Measurements from ENCODE around the gene AUTS2. TPM values are rescaled to one million over a fixed set of nuclear protein-coding genes. Genes with fewer than 3 reads are reported as not detected.
A peak's percentile ranks its signal among the peaks of the same experiment; 100 is the strongest.

The AUTS2 gene
- total RNA-seq, 1 donor from 2014 or later = 40.0 TPM

GRCh38 chr7:70696201-70696754, 1098.0 kb downstream of the AUTS2 start:
- DNase-seq = peak; percentile 54

GRCh38 chr7:70698219-70698832, 1100.1 kb downstream of the AUTS2 start:
- DNase-seq = peak; percentile 86

- no peak for DNase-seq
These were observed 1101.0 kb downstream of the AUTS2 start for GRCh38 chr7:70699271-70699670.

GRCh38 chr7:70700055-70700940, 1102.0 kb downstream of the AUTS2 start:
- DNase-seq = no peak

GRCh38 chr7:70700941-70701425, 1102.7 kb downstream of the AUTS2 start:
- no peak for DNase-seq

- no peak for DNase-seq
These were observed 1103.2 kb downstream of the AUTS2 start for GRCh38 chr7:70701477-70701876.

- DNase-seq = no peak
These were observed 1103.7 kb downstream of the AUTS2 start for GRCh38 chr7:70701991-70702390.

GRCh38 chr7:70703785-70704184, 1105.5 kb downstream of the AUTS2 start:
- no peak for DNase-seq

- DNase-seq = no peak
These were observed 1106.6 kb downstream of the AUTS2 start for GRCh38 chr7:70704831-70705346.

GRCh38 chr7:70706204-70706603, 1107.9 kb downstream of the AUTS2 start:
- DNase-seq = no peak

- DNase-seq = no peak
These were observed 1108.4 kb downstream of the AUTS2 start for GRCh38 chr7:70706698-70707097.

- DNase-seq = no peak
These were observed 1109.6 kb downstream of the AUTS2 start for GRCh38 chr7:70707823-70708243.

- peak; percentile 63 for DNase-seq
These were observed 1111.8 kb downstream of the AUTS2 start for GRCh38 chr7:70710011-70710480.

- DNase-seq = no peak
These were observed 1112.4 kb downstream of the AUTS2 start for GRCh38 chr7:70710651-70711050.

- DNase-seq = no peak
These were observed 1113.2 kb downstream of the AUTS2 start for GRCh38 chr7:70711452-70711851.

GRCh38 chr7:70712942-70713341, 1114.7 kb downstream of the AUTS2 start:
- peak; percentile 34 for DNase-seq

GRCh38 chr7:70714506-70715038, 1116.3 kb downstream of the AUTS2 start:
- no peak for DNase-seq

GRCh38 chr7:70717553-70718329, 1119.5 kb downstream of the AUTS2 start:
- no peak for DNase-seq

- no peak for DNase-seq
These were observed 1120.8 kb downstream of the AUTS2 start for GRCh38 chr7:70719125-70719524.

- DNase-seq = no peak
These were observed 1122.1 kb downstream of the AUTS2 start for GRCh38 chr7:70720191-70720873.

GRCh38 chr7:70721500-70721899, 1123.2 kb downstream of the AUTS2 start:
- no peak for DNase-seq

Measured in tongue (tissue), 2 donors.